GM21619 (cell line): Measurements from ENCODE around the gene ST7L.
A peak's percentile ranks its signal among the peaks of the same experiment; 100 is the strongest.
"Not testable (repeated sequence)": the region's sequence is repeated elsewhere in the genome, so short reads cannot be mapped to it uniquely, and the experiment has no call there.

Source experiments
- ATAC-seq: cut with Tn5 transposase; IDR thresholded peaks from one replicate; pipeline ENCODE4 v1.9.1; 2021; ENCODE audit not compliant: unreplicated experiment

The ST7L gene

GRCh38 chr1:112618721-112619517 is at the start of gene ST7L:
TSS of gene ST7L (minus strand) at chr1:112619141. CDS start at chr1:112619113, 28 bp downstream.
- no peak for ATAC-seq

GRCh38 chr1:112666946-112667345 is 48.0 kb upstream of the ST7L start:
- ATAC-seq, result no peak

- ATAC-seq, result no peak
These were observed 46.9 kb upstream of the ST7L start for GRCh38 chr1:112665857-112666256.

GRCh38 chr1:112651205-112651604 is 32.3 kb upstream of the ST7L start:
- no peak for ATAC-seq

- no peak for ATAC-seq
These were observed 27.3 kb upstream of the ST7L start for GRCh38 chr1:112646225-112646624.

- no peak for ATAC-seq
These were observed 24.1 kb upstream of the ST7L start for GRCh38 chr1:112643080-112643479.

GRCh38 chr1:112640437-112640836 is 21.5 kb upstream of the ST7L start:
- ATAC-seq, result not testable (repeated sequence)

- ATAC-seq, result no peak
These were observed 19.1 kb upstream of the ST7L start for GRCh38 chr1:112638110-112638428.

- ATAC-seq, result no peak
These were observed 18.5 kb upstream of the ST7L start for GRCh38 chr1:112637254-112638109.

- ATAC-seq, result no peak
These were observed 17.8 kb upstream of the ST7L start for GRCh38 chr1:112636597-112637253.

GRCh38 chr1:112636056-112636455 is 17.1 kb upstream of the ST7L start:
- ATAC-seq, result no peak

- ATAC-seq, result no peak
These were observed 15.4 kb upstream of the ST7L start for GRCh38 chr1:112634367-112634766.

- no peak for ATAC-seq
These were observed 14.7 kb upstream of the ST7L start for GRCh38 chr1:112633628-112634027.

GRCh38 chr1:112629256-112629655 is 10.3 kb upstream of the ST7L start:
- no peak for ATAC-seq

- no peak for ATAC-seq
These were observed 9.6 kb upstream of the ST7L start for GRCh38 chr1:112628516-112628915.

GRCh38 chr1:112626887-112627286 is 7.9 kb upstream of the ST7L start:
- no peak for ATAC-seq

GRCh38 chr1:112626193-112626592 is 7.3 kb upstream of the ST7L start:
- ATAC-seq, result no peak

GRCh38 chr1:112625696-112626095 is 6.8 kb upstream of the ST7L start:
- ATAC-seq, result no peak

GRCh38 chr1:112624493-112624892 is 5.6 kb upstream of the ST7L start:
- not testable (repeated sequence) for ATAC-seq

GRCh38 chr1:112620377-112620695 is 1.4 kb upstream of the ST7L start:
- ATAC-seq, result no peak

GRCh38 chr1:112619518-112620376 is 806 bp upstream of the ST7L start, which contains the start of gene CAPZA1:
TSS of gene CAPZA1 (plus strand) at chr1:112619832. CDS start at chr1:112619845, 13 bp downstream.
- ATAC-seq, result peak; percentile 83
